Stimulated activated CD4-positive, alpha-beta T cell treated with anti-CD3 and anti-CD28 coated beads, Interleukin-1b, Interleukin-23, amount 100 ng/mL, for 1 hour (primary cell): ENCODE data around the gene ELANE.
"Not testable (repeated sequence)": the region's sequence is repeated elsewhere in the genome, so short reads cannot be mapped to it uniquely, and the experiment has no call there.

Experiments used
- DNase-seq, 2 donors: peaks; one replicate each; pipeline ENCODE4 v3.0.0-alpha.2; 2020; ENCODE audit warnings: low read depth in 2 of 2

ELANE gene

GRCh38 chr19:814152-815078 is 37.7 kb upstream of the ELANE start:
- no peak for DNase-seq

GRCh38 chr19:815079-815774 is 36.9 kb upstream of the ELANE start:
- DNase-seq = no peak

GRCh38 chr19:815775-816499 is 36.2 kb upstream of the ELANE start:
- no peak for DNase-seq

GRCh38 chr19:816500-816857 is 35.6 kb upstream of the ELANE start:
- DNase-seq = no peak

GRCh38 chr19:820212-820611 is 31.9 kb upstream of the ELANE start:
- not testable (repeated sequence) for DNase-seq

- DNase-seq = no peak
Measured at GRCh38 chr19:821231-821824, 30.8 kb upstream of the ELANE start.

- no peak for DNase-seq
Measured at GRCh38 chr19:821825-822503, 30.1 kb upstream of the ELANE start, which contains the start of gene PLPPR3. Gene PLPPR3, minus strand, starts transcription at chr19:821955. Its CDS starts 396 bp downstream, at chr19:821559.

GRCh38 chr19:823565-824121 is 28.5 kb upstream of the ELANE start:
- DNase-seq = no peak

GRCh38 chr19:824885-825284 is 27.2 kb upstream of the ELANE start:
- no peak for DNase-seq

- no peak for DNase-seq
Measured at GRCh38 chr19:825897-826644, 26.0 kb upstream of the ELANE start.

- no peak for DNase-seq
Measured at GRCh38 chr19:827314-827709, 24.8 kb upstream of the ELANE start.

GRCh38 chr19:827710-828321 is 24.3 kb upstream of the ELANE start, which contains the start of gene AZU1:
Gene AZU1, plus strand, starts transcription at chr19:827837. Its CDS starts 10 bp downstream, at chr19:827847.
- no peak for DNase-seq

- no peak for DNase-seq
Measured at GRCh38 chr19:829129-829758, 22.9 kb upstream of the ELANE start.

- no peak for DNase-seq
Measured at GRCh38 chr19:831407-832369, 20.4 kb upstream of the ELANE start.

- no peak for DNase-seq
Measured at GRCh38 chr19:834216-834615, 17.9 kb upstream of the ELANE start.

- no peak for DNase-seq
Measured at GRCh38 chr19:835210-835810, 16.8 kb upstream of the ELANE start.

GRCh38 chr19:840519-841206 is 11.4 kb upstream of the ELANE start, which contains the start of gene PRTN3:
Gene PRTN3, plus strand, starts transcription at chr19:840999. Its CDS starts 10 bp downstream, at chr19:841009.
- DNase-seq = no peak
